ENCODE measurements around the gene UBL4A.

GRCh38 chrX:154470914-154471568, 15.4 kb downstream of the UBL4A start:
- TF ChIP-seq CTCF (IDR thresholded peaks at IDR 0.05; ENCODE audit: low read depth, low read length), result no peak
- TF ChIP-seq, protein P1, sequence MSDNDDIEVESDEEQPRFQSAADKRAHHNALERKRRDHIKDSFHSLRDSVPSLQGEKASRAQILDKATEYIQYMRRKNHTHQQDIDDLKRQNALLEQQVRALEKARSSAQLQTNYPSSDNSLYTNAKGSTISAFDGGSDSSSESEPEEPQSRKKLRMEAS (IDR thresholded peaks at IDR 0.05; ENCODE audit: low read depth, low read length), result no peak

Measured in NB4 (cell line).